Posterior cingulate gyrus (tissue), 11 donors: ENCODE results near the gene ANKRD13B.
"Not testable (repeated sequence)": the region's sequence is repeated elsewhere in the genome, so short reads cannot be mapped to it uniquely, and the experiment has no call there.

Experiments used
- DNase-seq, 10 donors: peaks; one replicate each; pipeline versions ENCODE4 v3.0.0 to v3.0.0-alpha.2; 2020 to 2021; ENCODE audit warnings: mixed read lengths in 3 of 10
- intact Hi-C: fragments of 100-400 bp; cut with DNase I; formaldehyde crosslinking; loops from one replicate; pipeline ENCODE4 v1.15.1; 2023

ANKRD13B gene

GRCh38 chr17:29592850-29593551, at the start of gene ANKRD13B:
TSS of gene ANKRD13B (plus strand) at chr17:29593132. CDS start at chr17:29593622, 490 bp downstream.
- DNase-seq, result peak; percentile 66 to 96 (median 77)
- intact Hi-C loops, result loop anchor here (1.0 kb wide), 1 partner anchor 20 kb away; no protein-coding TSS in a partner anchor

- intact Hi-C loops, result no loop called here
- no peak for DNase-seq
Observed at GRCh38 chr17:29544066-29544465, 48.9 kb upstream of the ANKRD13B start.

GRCh38 chr17:29546085-29546484, 46.8 kb upstream of the ANKRD13B start:
- intact Hi-C loops, result no loop called here
- DNase-seq, result no peak

- intact Hi-C loops, result no loop called here
- no peak for DNase-seq
Observed at GRCh38 chr17:29546830-29547229, 46.1 kb upstream of the ANKRD13B start.

- intact Hi-C loops, result no loop called here
Observed at GRCh38 chr17:29549177-29549923, 43.6 kb upstream of the ANKRD13B start.

GRCh38 chr17:29555840-29556239, 37.1 kb upstream of the ANKRD13B start:
- intact Hi-C loops, result no loop called here
- DNase-seq, result no peak

More at GRCh38 chr17:29549177-29549923, 43.6 kb upstream of the ANKRD13B start:
- no peak for DNase-seq

- intact Hi-C loops, result no loop called here
- no peak for DNase-seq
Observed at GRCh38 chr17:29557085-29557738, 35.7 kb upstream of the ANKRD13B start.

GRCh38 chr17:29557739-29558116, 35.2 kb upstream of the ANKRD13B start:
- DNase-seq, result no peak
- intact Hi-C loops, result no loop called here

GRCh38 chr17:29558139-29558538, 34.8 kb upstream of the ANKRD13B start:
- intact Hi-C loops, result not testable (repeated sequence)

GRCh38 chr17:29559640-29560039, 33.3 kb upstream of the ANKRD13B start:
- DNase-seq, result no peak
- intact Hi-C loops, result no loop called here

More at GRCh38 chr17:29558139-29558538, 34.8 kb upstream of the ANKRD13B start:
- DNase-seq, result not testable (repeated sequence)

- DNase-seq, result no peak
- intact Hi-C loops, result no loop called here
Observed at GRCh38 chr17:29560316-29560715, 32.6 kb upstream of the ANKRD13B start.

- DNase-seq, result no peak
- intact Hi-C loops, result no loop called here
Observed at GRCh38 chr17:29561554-29562517, 31.1 kb upstream of the ANKRD13B start.

GRCh38 chr17:29562615-29563014, 30.3 kb upstream of the ANKRD13B start:
- intact Hi-C loops, result no loop called here
- DNase-seq, result peak in 1 of 10 donors; percentile 50

- DNase-seq, result peak in 2 of 10 donors; percentile 18 to 60
Observed at GRCh38 chr17:29563816-29564215, 29.1 kb upstream of the ANKRD13B start.

GRCh38 chr17:29565643-29566472, 27.1 kb upstream of the ANKRD13B start:
- intact Hi-C loops, result no loop called here
- peak in 2 of 10 donors; percentile 81 to 85 for DNase-seq

More at GRCh38 chr17:29563816-29564215, 29.1 kb upstream of the ANKRD13B start:
- intact Hi-C loops, result no loop called here

- intact Hi-C loops, result no loop called here
- peak in 5 of 10 donors; percentile 36 to 92 (median 80) for DNase-seq
Observed at GRCh38 chr17:29566473-29567303, 26.2 kb upstream of the ANKRD13B start, which contains the start of gene ABHD15. TSS of gene ABHD15 (minus strand) at chr17:29567037. CDS start at chr17:29566966, 71 bp downstream.

GRCh38 chr17:29567304-29567553, 25.7 kb upstream of the ANKRD13B start:
- intact Hi-C loops, result no loop called here
- DNase-seq, result no peak
